HL-60 (cell line): Measurements from ENCODE around the gene NLRP13.

Experiments
- GABPA ChIP-seq: IDR thresholded peaks from 2 replicates; pipeline ENCODE4 v1.6.1; 2012; ENCODE audit warnings: low read depth
- POLR2AphosphoS5 ChIP-seq: IDR thresholded peaks from 2 replicates; pipeline ENCODE4 v1.6.1; 2012; ENCODE audit warnings: low read depth
- SPI1 ChIP-seq: IDR thresholded peaks from 2 replicates; pipeline ENCODE4 v1.6.1; 2012; ENCODE audit warnings: low read depth, mild to moderate bottlenecking, borderline replicate concordance
- TF ChIP-seq, protein P1 (sequence below): IDR thresholded peaks from one replicate; pipeline ENCODE4 v1.5.1; 2011; ENCODE audit warnings: low read length, control low read depth, inconsistent platforms; ENCODE audit not compliant: insufficient read depth
- TF ChIP-seq, protein P2 (sequence below): IDR thresholded peaks from 2 replicates; pipeline ENCODE4 v1.6.1; 2012; ENCODE audit warnings: low read depth; ENCODE audit not compliant: insufficient replicate concordance

DNA sequence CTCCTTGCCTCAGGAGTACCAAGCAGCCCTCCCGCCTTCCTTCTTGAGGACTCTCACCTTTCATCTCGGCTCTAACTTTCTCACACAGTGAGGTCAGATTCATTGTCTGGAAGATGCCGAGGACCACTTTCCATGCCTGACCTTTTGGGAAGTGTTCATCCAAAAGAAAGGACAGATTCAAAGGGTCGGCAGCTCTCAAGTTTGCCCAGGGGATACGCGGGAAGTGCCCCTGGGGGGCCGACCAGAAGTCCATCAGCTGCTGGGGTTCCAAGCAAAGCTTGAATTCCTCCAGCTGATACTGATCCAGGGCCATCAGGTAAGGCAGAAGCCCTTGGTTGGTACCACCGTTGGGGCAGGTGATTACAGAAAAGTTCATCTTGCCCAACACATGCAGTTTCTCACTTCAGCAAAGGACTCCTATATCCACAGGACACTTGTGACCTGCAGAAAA is at the start of gene NLRP13:
- TF ChIP-seq, protein P1, sequence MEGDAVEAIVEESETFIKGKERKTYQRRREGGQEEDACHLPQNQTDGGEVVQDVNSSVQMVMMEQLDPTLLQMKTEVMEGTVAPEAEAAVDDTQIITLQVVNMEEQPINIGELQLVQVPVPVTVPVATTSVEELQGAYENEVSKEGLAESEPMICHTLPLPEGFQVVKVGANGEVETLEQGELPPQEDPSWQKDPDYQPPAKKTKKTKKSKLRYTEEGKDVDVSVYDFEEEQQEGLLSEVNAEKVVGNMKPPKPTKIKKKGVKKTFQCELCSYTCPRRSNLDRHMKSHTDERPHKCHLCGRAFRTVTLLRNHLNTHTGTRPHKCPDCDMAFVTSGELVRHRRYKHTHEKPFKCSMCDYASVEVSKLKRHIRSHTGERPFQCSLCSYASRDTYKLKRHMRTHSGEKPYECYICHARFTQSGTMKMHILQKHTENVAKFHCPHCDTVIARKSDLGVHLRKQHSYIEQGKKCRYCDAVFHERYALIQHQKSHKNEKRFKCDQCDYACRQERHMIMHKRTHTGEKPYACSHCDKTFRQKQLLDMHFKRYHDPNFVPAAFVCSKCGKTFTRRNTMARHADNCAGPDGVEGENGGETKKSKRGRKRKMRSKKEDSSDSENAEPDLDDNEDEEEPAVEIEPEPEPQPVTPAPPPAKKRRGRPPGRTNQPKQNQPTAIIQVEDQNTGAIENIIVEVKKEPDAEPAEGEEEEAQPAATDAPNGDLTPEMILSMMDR = no peak
- TF ChIP-seq GABPA = no peak
- TF ChIP-seq POLR2AphosphoS5 = no peak
- TF ChIP-seq, protein P2, sequence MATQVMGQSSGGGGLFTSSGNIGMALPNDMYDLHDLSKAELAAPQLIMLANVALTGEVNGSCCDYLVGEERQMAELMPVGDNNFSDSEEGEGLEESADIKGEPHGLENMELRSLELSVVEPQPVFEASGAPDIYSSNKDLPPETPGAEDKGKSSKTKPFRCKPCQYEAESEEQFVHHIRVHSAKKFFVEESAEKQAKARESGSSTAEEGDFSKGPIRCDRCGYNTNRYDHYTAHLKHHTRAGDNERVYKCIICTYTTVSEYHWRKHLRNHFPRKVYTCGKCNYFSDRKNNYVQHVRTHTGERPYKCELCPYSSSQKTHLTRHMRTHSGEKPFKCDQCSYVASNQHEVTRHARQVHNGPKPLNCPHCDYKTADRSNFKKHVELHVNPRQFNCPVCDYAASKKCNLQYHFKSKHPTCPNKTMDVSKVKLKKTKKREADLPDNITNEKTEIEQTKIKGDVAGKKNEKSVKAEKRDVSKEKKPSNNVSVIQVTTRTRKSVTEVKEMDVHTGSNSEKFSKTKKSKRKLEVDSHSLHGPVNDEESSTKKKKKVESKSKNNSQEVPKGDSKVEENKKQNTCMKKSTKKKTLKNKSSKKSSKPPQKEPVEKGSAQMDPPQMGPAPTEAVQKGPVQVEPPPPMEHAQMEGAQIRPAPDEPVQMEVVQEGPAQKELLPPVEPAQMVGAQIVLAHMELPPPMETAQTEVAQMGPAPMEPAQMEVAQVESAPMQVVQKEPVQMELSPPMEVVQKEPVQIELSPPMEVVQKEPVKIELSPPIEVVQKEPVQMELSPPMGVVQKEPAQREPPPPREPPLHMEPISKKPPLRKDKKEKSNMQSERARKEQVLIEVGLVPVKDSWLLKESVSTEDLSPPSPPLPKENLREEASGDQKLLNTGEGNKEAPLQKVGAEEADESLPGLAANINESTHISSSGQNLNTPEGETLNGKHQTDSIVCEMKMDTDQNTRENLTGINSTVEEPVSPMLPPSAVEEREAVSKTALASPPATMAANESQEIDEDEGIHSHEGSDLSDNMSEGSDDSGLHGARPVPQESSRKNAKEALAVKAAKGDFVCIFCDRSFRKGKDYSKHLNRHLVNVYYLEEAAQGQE = no peak
- no peak for TF ChIP-seq SPI1
